ENCODE results near the gene ARSG. TPM values are rescaled to one million over a fixed set of nuclear protein-coding genes. Genes with fewer than 3 reads are reported as not detected.

Gene ARSG
- total RNA-seq, 2 donors from 2014 or later: 4.4 to 14.1 TPM

GRCh38 chr17:68318103-68318991, 27.1 kb downstream of the ARSG start:
- H3K27ac Mint-ChIP-seq: no peak overlapping the region
- peaks cover 13% of the 10 kb centered on the region for H3K9me3 Mint-ChIP-seq
- 72 to 75% methylated on average over 8 of the region's 8 CpGs for WGBS, 2 experiments (ENCODE audit: insufficient coverage in 1 of 2, insufficient read length in 1 of 2)
- H3K4me3 ChIP-seq (ENCODE audit: low read length): no peak overlapping the region
- DNase-seq: no peak
- TF ChIP-seq CTCF (conservative IDR thresholded peaks at IDR 0.05): no peak
- H3K27me3 Mint-ChIP-seq (ENCODE audit: insufficient read depth): peaks cover 24% of the 10 kb centered on the region
- H3K4me1 Mint-ChIP-seq: peaks cover 35% of the 10 kb centered on the region
- no peak overlapping the region for H3K4me3 Mint-ChIP-seq
- no peaks in the 10 kb centered on the region for H3K36me3 Mint-ChIP-seq (ENCODE audit: low read depth)
- H3K9me3 ChIP-seq (ENCODE audit: control insufficient read depth, low read length): peaks cover 12% of the 10 kb centered on the region
- no peaks in the 10 kb centered on the region for H3K36me3 ChIP-seq (ENCODE audit: control insufficient read depth, insufficient read depth, low read length)
- no peak overlapping the region for H3K9ac ChIP-seq (ENCODE audit: extremely low read depth, low read length, poor library complexity, severe bottlenecking)
- H3K27me3 ChIP-seq (ENCODE audit: control insufficient read depth, insufficient read depth, low read length, poor library complexity, severe bottlenecking): peaks cover 4% of the 10 kb centered on the region
- H3K4me1 ChIP-seq (ENCODE audit: control insufficient read depth, insufficient read depth, low read length): peaks cover 10% of the 10 kb centered on the region
- no peak overlapping the region for H3K27ac ChIP-seq (ENCODE audit: low read depth, low read length)

GRCh38 chr17:68319410-68320162, 28.3 kb downstream of the ARSG start:
- no peak for TF ChIP-seq CTCF (conservative IDR thresholded peaks at IDR 0.05)
- peaks cover 10% of the 10 kb centered on the region for H3K4me1 ChIP-seq (ENCODE audit: control insufficient read depth, insufficient read depth, low read length)
- Mint-ChIP-seq H3K27ac (no peak overlapping the region), H3K27me3 (ENCODE audit: insufficient read depth) (peaks cover 26% of the 10 kb centered on the region), H3K36me3 (ENCODE audit: low read depth) (no peaks in the 10 kb centered on the region), H3K9me3 (peaks cover 23% of the 10 kb centered on the region), H3K4me1 (peaks cover 35% of the 10 kb centered on the region), H3K4me3 (no peak overlapping the region)
- no peaks in the 10 kb centered on the region for H3K36me3 ChIP-seq (ENCODE audit: control insufficient read depth, insufficient read depth, low read length)
- WGBS, 2 experiments (ENCODE audit: insufficient coverage in 1 of 2, insufficient read length in 1 of 2): 86 to 92% methylated on average over 9 to 12 of the region's 12 CpGs
- H3K9me3 ChIP-seq (ENCODE audit: control insufficient read depth, low read length): peaks cover 18% of the 10 kb centered on the region
- no peak overlapping the region for H3K27ac ChIP-seq (ENCODE audit: low read depth, low read length)
- H3K9ac ChIP-seq (ENCODE audit: extremely low read depth, low read length, poor library complexity, severe bottlenecking): no peak overlapping the region
- H3K27me3 ChIP-seq (ENCODE audit: control insufficient read depth, insufficient read depth, low read length, poor library complexity, severe bottlenecking): peaks cover 4% of the 10 kb centered on the region
- peak; percentile 65 for DNase-seq
- peak overlapping the region; percentile 25 for H3K4me3 ChIP-seq (ENCODE audit: low read length)

GRCh38 chr17:68320311-68320865, 29.1 kb downstream of the ARSG start:
- H3K36me3 Mint-ChIP-seq (ENCODE audit: low read depth): no peaks in the 10 kb centered on the region
- Histone ChIP-seq H3K27ac (ENCODE audit: low read depth, low read length) (no peak overlapping the region), H3K36me3 (ENCODE audit: control insufficient read depth, insufficient read depth, low read length) (no peaks in the 10 kb centered on the region), H3K9ac (ENCODE audit: extremely low read depth, low read length, poor library complexity, severe bottlenecking) (no peak overlapping the region), H3K27me3 (ENCODE audit: control insufficient read depth, insufficient read depth, low read length, poor library complexity, severe bottlenecking) (peaks cover 4% of the 10 kb centered on the region), H3K9me3 (ENCODE audit: control insufficient read depth, low read length) (peaks cover 23% of the 10 kb centered on the region), H3K4me1 (ENCODE audit: control insufficient read depth, insufficient read depth, low read length) (peaks cover 10% of the 10 kb centered on the region), H3K4me3 (ENCODE audit: low read length) (peak overlapping the region; percentile 25)
- peaks cover 26% of the 10 kb centered on the region for H3K27me3 Mint-ChIP-seq (ENCODE audit: insufficient read depth)
- peak; percentile 75 for DNase-seq
- TF ChIP-seq CTCF (conservative IDR thresholded peaks at IDR 0.05): no peak
- peaks cover 28% of the 10 kb centered on the region for H3K9me3 Mint-ChIP-seq
- WGBS, 2 experiments (ENCODE audit: insufficient coverage in 1 of 2, insufficient read length in 1 of 2): 81 to 90% methylated on average over 3 to 5 of the region's 5 CpGs
- peaks cover 35% of the 10 kb centered on the region for H3K4me1 Mint-ChIP-seq
- no peak overlapping the region for H3K4me3 Mint-ChIP-seq
- H3K27ac Mint-ChIP-seq: no peak overlapping the region

Data from endodermal cell (in vitro differentiated cells).